BLaER1 treated with 17β-estradiol and CSF1 and Interleukin-3, amounts not matched to agents 10 nM and 100 nM (cell line): ENCODE data around the gene WRAP73.

ENCODE experiments used
- H3K27ac ChIP-seq, 11 experiments: shearing (Covaris generic); formaldehyde crosslinking; 2 replicates each; pipeline ENCODE4 v1.8.1; 2022
- H3K27me3 ChIP-seq, 11 experiments: shearing (Covaris generic); formaldehyde crosslinking; 2 replicates each; pipeline ENCODE4 v1.8.1; 2022
- H3K36me3 ChIP-seq, 11 experiments: shearing (Covaris generic); formaldehyde crosslinking; 2 replicates each; pipeline ENCODE4 v1.8.1; 2022
- H3K4me1 ChIP-seq, 10 experiments: shearing (Covaris generic); formaldehyde crosslinking; 2 replicates each; pipeline ENCODE4 v1.8.1; 2022
- H3K4me2 ChIP-seq, 11 experiments: shearing (Covaris generic); formaldehyde crosslinking; 2 replicates each; pipeline ENCODE4 v1.8.1; 2022
- H3K4me3 ChIP-seq, 10 experiments: shearing (Covaris generic); formaldehyde crosslinking; 2 replicates each; pipeline ENCODE4 v1.8.1; 2022
- H3K9ac ChIP-seq, 11 experiments: shearing (Covaris generic); formaldehyde crosslinking; 2 replicates each; pipeline ENCODE4 v1.8.1; 2022
- H3K9me3 ChIP-seq, 11 experiments: shearing (Covaris generic); formaldehyde crosslinking; replicated peaks in 1 of 11; 2 replicates each; pipeline ENCODE4 v1.8.1; 2022
- H4K20me1 ChIP-seq, 11 experiments: shearing (Covaris generic); formaldehyde crosslinking; 2 replicates each; pipeline ENCODE4 v1.8.1; 2022
- Cebpa-rat ChIP-seq, 11 experiments: shearing (Covaris generic); IDR thresholded peaks; 2 replicates each; pipeline ENCODE4 v1.8.1; 2022

Gene WRAP73

DNA sequence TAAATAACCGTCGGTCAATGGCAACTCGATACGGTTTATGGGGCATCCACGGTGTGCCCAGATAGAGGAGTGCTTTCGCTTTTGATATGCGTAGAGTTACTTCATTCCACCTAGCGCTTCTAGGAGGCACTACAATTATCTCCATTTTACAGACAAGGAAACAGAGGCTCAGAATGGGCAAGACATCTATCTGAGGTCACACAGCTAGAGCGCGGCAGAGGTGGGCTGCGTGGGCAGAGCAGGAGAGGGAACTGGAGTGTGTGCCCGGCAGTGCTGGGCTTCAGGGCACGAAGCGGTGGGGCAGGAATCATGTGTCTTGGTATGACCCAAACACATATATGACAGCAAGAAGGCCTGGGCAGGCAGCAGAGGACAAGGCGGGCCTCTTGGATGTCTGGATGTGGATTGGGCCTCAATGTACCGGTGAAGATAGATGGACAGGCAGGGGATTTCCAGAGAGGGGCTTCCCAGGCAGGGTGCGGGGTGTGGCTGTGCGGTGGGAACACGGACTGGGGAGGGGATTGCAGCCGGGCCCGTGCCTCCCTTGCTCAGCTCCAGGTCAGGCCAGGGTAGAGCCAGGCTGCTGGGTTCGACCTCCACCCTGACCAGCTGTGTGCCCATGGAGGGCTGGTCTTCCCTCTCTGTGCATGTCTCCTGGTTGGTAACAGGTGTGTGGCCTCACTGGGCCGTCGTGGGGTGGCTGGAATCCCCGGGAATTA, 23.6 kb upstream of the WRAP73 start:
- Histone ChIP-seq H3K4me2 (peak overlapping the region; percentile 59 to 96 (median 88)), H3K4me1 (peaks cover 90 to 100% (median 99%) of the 10 kb centered on the region in 10 experiments), H3K9ac (peak overlapping the region in 9 of 11 experiments; percentile 12 to 66 (median 56); a peak in 15 of 22 replicates), H3K27ac (peak overlapping the region in 9 of 11 experiments; percentile 60 to 100 (median 86); a peak in 18 of 22 replicates), H4K20me1 (no peaks in the 10 kb centered on the region), H3K4me3 (no peak overlapping the region), H3K36me3 (no peaks in the 10 kb centered on the region), H3K9me3 (no peaks in the 10 kb centered on the region), H3K27me3 (no peaks in the 10 kb centered on the region)
- TF ChIP-seq Cebpa-rat (IDR thresholded peaks at IDR 0.05), result no peak

- peak overlapping the region; percentile 59 to 96 (median 88) for H3K4me2 ChIP-seq
- H3K4me1 ChIP-seq, result peaks cover 90 to 100% (median 99%) of the 10 kb centered on the region in 10 experiments
- H3K27ac ChIP-seq, result peak overlapping the region in 9 of 11 experiments; percentile 43 to 100 (median 86); a peak in 14 of 22 replicates
- no peaks in the 10 kb centered on the region for H4K20me1 ChIP-seq
- no peak overlapping the region; a peak in 1 of 20 replicates for H3K4me3 ChIP-seq
- peak overlapping the region in 5 of 11 experiments; percentile 19 to 52 (median 49); a peak in 10 of 22 replicates for H3K9ac ChIP-seq
- H3K27me3 ChIP-seq, result no peaks in the 10 kb centered on the region
- no peaks in the 10 kb centered on the region for H3K36me3 ChIP-seq
- no peaks in the 10 kb centered on the region for H3K9me3 ChIP-seq
- TF ChIP-seq Cebpa-rat (IDR thresholded peaks at IDR 0.05), result no peak
These were observed 23.1 kb upstream of the WRAP73 start for GRCh38 chr1:3672971-3673361.

GRCh38 chr1:3672231-3672970, 22.5 kb upstream of the WRAP73 start:
- Histone ChIP-seq H3K4me2 (peak overlapping the region; percentile 59 to 96 (median 88)), H3K4me1 (peaks cover 90 to 100% (median 100%) of the 10 kb centered on the region in 10 experiments), H4K20me1 (no peaks in the 10 kb centered on the region), H3K4me3 (no peak overlapping the region; a peak in 1 of 20 replicates), H3K9me3 (no peaks in the 10 kb centered on the region), H3K36me3 (no peaks in the 10 kb centered on the region), H3K27me3 (no peaks in the 10 kb centered on the region), H3K9ac (peak overlapping the region in 8 of 11 experiments; percentile 24 to 52 (median 48); a peak in 15 of 22 replicates), H3K27ac (peak overlapping the region in 9 of 11 experiments; percentile 43 to 100 (median 86); a peak in 16 of 22 replicates)
- TF ChIP-seq Cebpa-rat (IDR thresholded peaks at IDR 0.05), result no peak

DNA sequence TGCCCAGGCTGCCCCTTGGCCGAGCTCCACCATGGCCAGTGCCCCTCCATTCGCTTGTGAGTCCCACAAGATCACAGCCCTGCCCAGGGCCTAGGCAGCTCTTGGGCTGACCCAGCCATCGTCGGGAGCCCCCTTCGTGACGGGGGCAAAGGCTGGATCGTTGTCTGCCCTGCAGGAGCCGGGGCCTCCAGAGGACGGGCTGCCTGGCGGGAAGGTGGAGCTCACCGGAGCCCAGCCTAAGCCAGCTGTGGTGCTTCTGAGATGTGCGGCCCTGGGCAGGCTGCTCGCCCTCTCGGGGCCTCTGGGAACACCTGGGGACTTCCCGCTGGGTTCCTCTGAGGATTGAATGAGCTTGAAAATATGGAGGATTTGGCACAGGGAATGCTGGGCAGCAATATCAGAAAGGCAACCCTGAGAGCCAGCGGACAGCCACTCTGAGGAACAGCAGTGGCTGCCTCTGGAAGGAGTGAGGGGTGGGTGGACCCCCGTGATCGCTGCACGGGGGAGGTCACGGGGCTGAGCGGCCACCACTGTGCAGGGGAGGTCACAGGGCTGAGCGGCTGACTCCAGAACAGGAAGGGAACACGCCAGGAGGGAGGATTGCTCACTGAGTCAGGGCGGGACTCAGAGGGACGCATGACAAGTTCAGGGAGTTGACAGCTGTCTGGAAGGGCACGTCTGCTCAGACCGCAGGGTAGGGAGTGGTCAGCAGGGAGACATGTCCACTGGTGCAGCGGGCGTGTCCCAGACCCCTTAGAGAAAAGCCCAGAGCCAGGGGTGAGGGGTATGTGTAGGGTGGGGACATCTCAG, 21.7 kb upstream of the WRAP73 start:
- H4K20me1 ChIP-seq, result no peaks in the 10 kb centered on the region
- no peaks in the 10 kb centered on the region for H3K9me3 ChIP-seq
- H3K4me2 ChIP-seq, result peak overlapping the region; percentile 59 to 96 (median 88)
- H3K4me3 ChIP-seq, result no peak overlapping the region
- H3K9ac ChIP-seq, result peak overlapping the region in 9 of 11 experiments; percentile 4 to 51 (median 48); a peak in 16 of 22 replicates
- H3K4me1 ChIP-seq, result peaks cover 90 to 100% (median 100%) of the 10 kb centered on the region in 10 experiments
- H3K36me3 ChIP-seq, result no peaks in the 10 kb centered on the region
- peak overlapping the region in 9 of 11 experiments; percentile 43 to 100 (median 86); a peak in 16 of 22 replicates for H3K27ac ChIP-seq
- TF ChIP-seq Cebpa-rat (IDR thresholded peaks at IDR 0.05), result no peak
- H3K27me3 ChIP-seq, result no peaks in the 10 kb centered on the region

DNA sequence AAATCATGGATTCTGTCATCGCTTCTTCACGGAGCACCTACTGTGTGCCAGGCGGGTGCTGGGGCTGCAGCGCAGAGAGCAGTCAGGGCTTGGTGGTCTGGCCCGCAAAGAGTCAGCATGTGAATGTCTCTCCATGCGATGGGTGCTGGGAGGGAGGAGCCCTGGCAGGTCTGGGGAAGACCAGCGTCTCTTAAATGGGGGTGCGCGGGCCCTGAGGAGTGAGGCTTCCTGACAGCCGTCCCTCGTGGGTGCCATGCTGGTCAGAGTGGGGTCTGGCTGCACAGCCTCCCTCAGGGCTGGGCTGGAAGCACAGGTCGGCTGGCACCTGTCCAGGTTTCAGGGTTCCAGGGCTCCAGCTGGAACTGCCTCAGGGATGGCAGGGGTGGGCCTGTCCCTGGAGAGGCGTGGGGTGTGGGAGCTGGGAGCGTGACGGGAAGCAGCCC, 20.9 kb upstream of the WRAP73 start:
- Histone ChIP-seq H3K4me3 (no peak overlapping the region), H4K20me1 (no peaks in the 10 kb centered on the region), H3K4me2 (peak overlapping the region; percentile 59 to 96 (median 88)), H3K36me3 (no peaks in the 10 kb centered on the region), H3K27ac (peak overlapping the region in 8 of 11 experiments; percentile 43 to 100 (median 88); a peak in 15 of 22 replicates), H3K9ac (peak overlapping the region in 5 of 11 experiments; percentile 4 to 51 (median 50); a peak in 6 of 22 replicates), H3K4me1 (peaks cover 90 to 100% (median 100%) of the 10 kb centered on the region in 10 experiments), H3K9me3 (no peaks in the 10 kb centered on the region), H3K27me3 (no peaks in the 10 kb centered on the region)
- TF ChIP-seq Cebpa-rat (IDR thresholded peaks at IDR 0.05), result no peak

GRCh38 chr1:3669971-3670431, 20.1 kb upstream of the WRAP73 start:
- H3K27ac ChIP-seq, result peak overlapping the region in 8 of 11 experiments; percentile 19 to 97 (median 86); a peak in 12 of 22 replicates
- no peaks in the 10 kb centered on the region for H3K9me3 ChIP-seq
- peak overlapping the region in 9 of 11 experiments; percentile 3 to 96 (median 88); a peak in 15 of 22 replicates for H3K4me2 ChIP-seq
- H4K20me1 ChIP-seq, result no peaks in the 10 kb centered on the region
- no peak for TF ChIP-seq Cebpa-rat (IDR thresholded peaks at IDR 0.05)
- H3K27me3 ChIP-seq, result no peaks in the 10 kb centered on the region
- H3K4me3 ChIP-seq, result no peak overlapping the region
- H3K36me3 ChIP-seq, result no peaks in the 10 kb centered on the region
- no peak overlapping the region; a peak in 2 of 22 replicates for H3K9ac ChIP-seq
- H3K4me1 ChIP-seq, result peaks cover 90 to 100% (median 100%) of the 10 kb centered on the region in 10 experiments

- Histone ChIP-seq H3K36me3 (no peaks in the 10 kb centered on the region), H4K20me1 (no peaks in the 10 kb centered on the region), H3K4me1 (peaks cover 90 to 100% (median 100%) of the 10 kb centered on the region in 10 experiments), H3K27me3 (no peaks in the 10 kb centered on the region), H3K27ac (peak overlapping the region in 9 of 11 experiments; percentile 81 to 97 (median 86); a peak in 18 of 22 replicates), H3K4me2 (peak overlapping the region; percentile 80 to 96 (median 88)), H3K9me3 (no peaks in the 10 kb centered on the region), H3K9ac (peak overlapping the region in 5 of 11 experiments; percentile 39 to 56 (median 42); a peak in 9 of 22 replicates), H3K4me3 (peak overlapping the region in 1 of 10 experiments; percentile 7; a peak in 1 of 20 replicates)
- TF ChIP-seq Cebpa-rat (IDR thresholded peaks at IDR 0.05), result no peak
These were observed 19.5 kb upstream of the WRAP73 start for GRCh38 chr1:3669421-3669821.
